ENCODE measurements around the gene ADAMTS14.
"Not testable (repeated sequence)": the region's sequence is repeated elsewhere in the genome, so short reads cannot be mapped to it uniquely, and the experiment has no call there.

ADAMTS14 gene

GRCh38 chr10:70770516-70770915 is 98.2 kb downstream of the ADAMTS14 start:
- not testable (repeated sequence) for DNase-seq (ENCODE audit: low read depth in 2 of 2)

- DNase-seq (ENCODE audit: low read depth in 2 of 2): no peak
Measured at GRCh38 chr10:70771311-70772194, 99.2 kb downstream of the ADAMTS14 start.

GRCh38 chr10:70772627-70773026 is 100.3 kb downstream of the ADAMTS14 start:
- no peak for DNase-seq (ENCODE audit: low read depth in 2 of 2)

- no peak for DNase-seq (ENCODE audit: low read depth in 2 of 2)
Measured at GRCh38 chr10:70773461-70773860, 101.2 kb downstream of the ADAMTS14 start.

- no peak for DNase-seq (ENCODE audit: low read depth in 2 of 2)
Measured at GRCh38 chr10:70773965-70774809, 101.9 kb downstream of the ADAMTS14 start.

DNA sequence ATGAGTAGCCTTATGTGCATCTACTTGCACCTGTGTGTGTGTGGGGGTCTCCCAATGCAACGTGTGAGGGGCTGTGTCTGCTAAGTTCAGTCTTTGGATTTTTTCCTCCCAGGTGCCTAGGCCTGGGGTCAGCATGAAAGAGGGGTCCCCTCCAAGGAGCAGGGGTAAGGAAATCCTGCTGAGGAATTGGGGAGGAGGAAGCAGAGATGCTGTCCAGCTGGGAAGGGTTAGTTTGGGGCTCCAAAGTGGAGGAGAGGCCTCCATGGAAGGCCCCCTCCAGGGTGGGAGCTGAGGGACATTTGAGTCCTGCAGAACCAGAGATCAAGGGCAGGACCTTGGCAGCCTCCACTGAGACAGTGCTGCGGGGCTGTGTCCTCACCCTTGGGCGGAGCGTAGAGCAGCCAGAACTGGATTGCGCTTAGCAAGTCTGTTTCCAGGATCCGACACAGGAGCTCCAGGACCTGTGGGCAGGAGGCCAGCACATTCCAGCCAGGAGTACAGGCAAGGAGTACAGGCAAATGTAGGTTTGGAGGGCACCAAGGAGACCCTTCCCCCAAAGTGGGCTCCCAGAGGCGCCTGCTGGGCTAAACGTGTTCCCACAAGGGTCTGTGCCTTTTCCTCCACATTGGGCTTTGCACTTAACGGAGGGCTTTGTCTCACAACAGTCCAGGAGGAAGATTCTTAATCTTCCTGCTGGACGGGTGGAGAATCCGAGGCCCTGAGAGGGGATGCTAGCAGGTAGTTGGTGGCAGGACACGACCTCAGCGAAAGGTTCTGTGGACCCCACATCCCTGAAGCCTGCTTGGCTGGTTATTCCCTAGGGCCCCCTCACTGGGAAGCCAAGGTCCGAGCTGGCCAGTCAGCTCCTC is 102.7 kb downstream of the ADAMTS14 start:
- DNase-seq (ENCODE audit: low read depth in 2 of 2): no peak

DNA sequence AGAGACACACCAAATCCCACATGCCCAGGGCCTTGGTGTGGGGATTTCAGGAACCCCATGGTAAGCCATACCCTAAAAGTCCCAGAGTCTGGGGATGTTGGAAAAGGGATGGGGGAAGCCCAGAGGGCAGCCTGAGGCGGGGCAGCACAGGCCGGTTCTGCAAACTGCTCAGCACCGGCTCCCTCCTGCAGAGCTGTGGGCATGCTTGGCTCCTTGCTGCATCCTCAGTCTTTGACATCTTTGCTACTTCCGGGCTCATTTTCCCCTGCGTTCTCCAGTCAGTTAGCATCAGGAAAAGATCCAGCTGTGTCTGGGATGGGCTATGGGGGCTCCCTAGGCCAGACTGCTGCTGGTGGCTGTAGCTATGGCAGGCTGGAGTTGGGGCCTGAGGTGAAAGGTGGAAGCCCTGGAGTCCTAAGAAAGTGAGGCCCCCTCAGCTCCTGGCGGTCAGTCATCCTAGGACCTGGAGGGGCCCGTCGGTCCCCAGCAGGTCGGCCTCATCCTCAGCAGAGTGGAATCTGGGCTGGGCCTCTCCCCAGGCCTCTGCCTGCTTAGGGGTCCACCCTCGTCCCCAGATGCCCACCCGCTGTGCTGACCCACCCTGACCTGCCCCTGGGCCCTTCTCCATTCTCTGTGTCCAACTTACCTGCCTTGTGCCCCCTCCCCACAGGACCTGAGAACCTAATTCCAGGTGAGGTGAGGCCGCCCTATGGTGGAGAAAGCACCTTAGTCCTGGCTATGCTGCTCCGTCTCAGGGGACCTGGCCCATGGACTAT is 103.6 kb downstream of the ADAMTS14 start:
- no peak for DNase-seq (ENCODE audit: low read depth in 2 of 2)

DNA sequence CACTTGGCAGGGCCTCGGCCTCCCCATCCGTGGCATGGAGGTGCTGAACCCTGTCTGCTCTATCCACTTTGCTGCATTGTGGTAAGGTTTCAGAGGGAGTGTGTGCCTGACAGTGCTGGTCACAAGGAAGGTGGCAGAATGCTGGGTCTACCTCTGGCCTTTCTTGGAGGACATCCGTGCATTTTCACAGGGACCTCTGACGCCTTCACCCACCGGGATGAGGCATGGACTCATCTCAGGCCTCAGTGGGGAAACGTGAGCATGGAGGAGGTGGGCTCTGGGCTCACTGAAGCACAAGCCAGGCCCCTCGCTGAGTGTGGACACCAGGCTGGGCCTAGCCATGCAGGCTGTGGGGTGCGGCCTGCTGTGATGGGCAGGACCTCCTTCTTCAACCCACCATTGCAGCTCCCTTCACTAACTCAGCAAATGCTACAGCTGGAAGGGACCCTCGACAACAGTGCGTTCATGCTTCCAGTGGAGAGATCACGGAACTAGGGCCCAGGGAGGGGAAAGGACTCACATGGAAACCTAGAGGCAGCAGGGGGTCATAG is 104.2 kb downstream of the ADAMTS14 start:
- no peak for DNase-seq (ENCODE audit: low read depth in 2 of 2)

GRCh38 chr10:70777063-70777875 is 105.0 kb downstream of the ADAMTS14 start:
- no peak for DNase-seq (ENCODE audit: low read depth in 2 of 2)

DNA sequence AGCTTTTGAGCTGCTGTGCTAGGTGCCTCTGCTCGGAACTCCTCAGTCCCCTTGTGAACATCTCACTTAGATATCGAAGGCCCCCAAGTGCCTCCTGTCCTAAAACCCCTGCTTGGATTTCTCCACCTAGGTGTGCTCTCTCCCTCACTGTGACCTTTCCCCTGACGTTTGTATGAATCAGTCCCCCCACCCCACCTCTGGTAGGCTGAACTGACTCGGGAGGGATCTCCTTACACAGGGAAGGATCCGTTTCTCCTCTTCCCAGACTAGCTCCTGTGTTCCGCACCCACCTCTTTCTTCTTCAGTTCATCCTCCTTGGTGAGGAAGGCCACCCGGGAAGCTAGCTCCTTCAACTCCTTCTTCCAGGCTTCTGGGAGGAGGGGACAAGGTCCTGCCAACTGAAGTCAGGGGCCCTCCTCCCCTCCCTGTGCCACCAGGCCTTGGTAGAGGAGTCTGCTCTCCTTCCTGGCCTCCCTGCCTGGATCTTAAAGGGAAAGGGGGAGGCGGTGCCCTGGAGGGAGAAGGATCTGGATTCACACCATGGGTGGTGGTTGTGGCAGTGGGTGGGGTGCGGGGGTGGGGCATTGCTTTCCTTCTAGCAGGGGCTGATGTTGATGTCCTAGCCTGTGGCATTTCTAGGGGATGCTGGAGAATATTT is 106.1 kb downstream of the ADAMTS14 start:
- no peak for DNase-seq (ENCODE audit: low read depth in 2 of 2)

DNA sequence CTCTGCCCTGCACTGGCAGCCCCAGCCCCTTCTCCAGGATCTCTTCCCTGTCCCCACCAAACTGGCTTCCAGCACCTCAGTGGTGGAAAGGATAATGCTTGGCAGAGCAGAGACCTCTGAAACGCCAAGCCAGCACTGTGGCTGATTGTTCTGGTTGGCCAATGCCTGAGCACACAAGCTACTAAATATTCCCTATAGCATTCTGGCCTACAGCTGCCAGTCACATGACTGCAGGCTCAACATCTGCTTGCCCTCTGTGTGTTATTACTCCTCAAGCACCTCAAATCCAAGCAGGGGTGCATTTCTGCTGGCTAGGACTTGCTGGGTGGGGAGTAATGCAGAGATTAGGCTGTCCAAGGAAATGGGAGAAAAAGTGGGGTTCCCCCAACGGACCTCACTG is 106.8 kb downstream of the ADAMTS14 start:
- DNase-seq (ENCODE audit: low read depth in 2 of 2): no peak

DNA sequence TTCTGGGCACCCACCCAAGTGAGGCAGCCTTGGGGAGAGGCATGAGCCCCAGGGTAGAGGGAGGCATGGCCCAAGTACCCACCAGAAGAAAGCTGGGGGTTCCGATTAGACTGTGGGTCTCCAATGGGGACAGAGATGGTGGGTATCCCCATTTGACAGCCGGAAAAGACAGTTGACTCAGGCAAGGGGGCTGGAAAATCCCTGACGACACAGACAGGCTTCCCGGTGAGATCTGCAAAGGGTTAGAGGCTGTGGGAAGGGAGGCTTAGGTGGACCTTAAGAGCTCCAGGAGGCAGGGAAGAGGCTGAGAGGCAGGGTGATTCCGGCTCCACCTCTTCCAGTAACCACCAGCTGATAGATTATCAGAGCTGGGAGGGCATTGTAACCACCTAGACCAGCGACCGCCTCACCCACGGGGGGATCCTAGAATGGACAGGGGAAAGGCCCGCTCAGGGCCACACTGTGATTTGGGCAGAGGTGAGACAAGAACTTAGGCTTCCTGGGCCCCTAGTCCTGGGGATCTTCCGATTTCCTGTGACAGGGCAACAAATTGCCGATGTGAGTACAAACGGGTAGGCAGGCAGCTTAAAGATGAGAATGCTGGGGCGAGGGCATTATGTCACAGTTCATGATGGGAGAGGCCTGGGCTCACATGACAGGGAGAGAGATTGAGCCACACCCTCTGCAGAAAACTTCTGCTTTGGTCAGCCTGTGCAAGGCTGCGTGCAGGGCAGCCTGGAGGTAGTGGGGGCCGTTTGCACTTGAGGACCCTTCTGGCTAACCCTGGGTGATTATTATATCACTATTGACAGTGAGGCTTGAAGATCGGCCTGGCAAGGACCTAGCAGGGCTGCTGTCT is 107.4 kb downstream of the ADAMTS14 start:
- no peak for DNase-seq (ENCODE audit: low read depth in 2 of 2)

- no peak for DNase-seq (ENCODE audit: low read depth in 2 of 2)
Measured at GRCh38 chr10:70780370-70780760, 108.1 kb downstream of the ADAMTS14 start.

- no peak for DNase-seq (ENCODE audit: low read depth in 2 of 2)
Measured at GRCh38 chr10:70780772-70781171, 108.5 kb downstream of the ADAMTS14 start.

- no peak for DNase-seq (ENCODE audit: low read depth in 2 of 2)
Measured at GRCh38 chr10:70781461-70782051, 109.2 kb downstream of the ADAMTS14 start.

DNA sequence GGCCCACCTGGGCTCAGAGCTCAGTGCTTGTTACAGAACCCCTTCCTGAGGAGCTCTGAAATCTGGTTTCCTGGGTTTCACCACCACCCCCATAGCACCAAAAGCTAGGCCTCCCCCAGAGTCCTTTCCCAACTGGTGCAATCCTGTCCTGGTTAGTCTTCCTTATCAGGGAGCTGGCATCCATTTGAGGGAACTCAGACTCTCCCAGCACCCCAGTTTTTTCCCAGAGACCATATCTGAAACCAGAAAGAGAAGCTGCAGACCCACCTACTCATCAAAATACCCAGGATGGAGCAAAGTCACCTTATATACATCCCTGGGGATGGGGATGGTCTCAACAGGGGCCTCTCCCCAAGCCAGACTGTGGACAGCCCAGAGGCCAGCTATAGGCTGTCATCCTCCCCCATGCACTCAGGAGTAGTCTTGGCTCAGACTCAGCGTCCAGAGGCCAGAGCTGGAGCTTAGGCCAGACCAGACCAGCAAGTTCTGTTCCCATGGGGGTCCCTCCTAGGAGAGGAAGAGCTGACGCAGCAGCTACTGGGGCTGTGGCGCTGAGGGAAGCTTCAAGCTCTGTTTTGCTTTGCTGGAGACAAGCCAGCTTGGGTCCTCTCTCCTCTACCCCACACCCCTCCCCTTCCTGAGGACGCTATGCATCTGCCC is 109.9 kb downstream of the ADAMTS14 start:
- DNase-seq (ENCODE audit: low read depth in 2 of 2): no peak

Data from fibroblast of skin of left quadriceps (primary cell).